IPS DF 6.9 (cell line): ENCODE measurements around the gene WWOX.

ENCODE experiments used
- DNase-seq: peaks from one replicate; pipeline ENCODE4 v3.0.0-alpha.2; 2013; ENCODE audit warnings: low read depth, low spot score
- H3K27ac ChIP-seq: one replicate; pipeline ENCODE4 v1.5.1; 2013; ENCODE audit warnings: low read length, control low read depth
- H3K27me3 ChIP-seq: 2 replicates; pipeline ENCODE4 v1.6.1; 2013; ENCODE audit warnings: mild to moderate bottlenecking, low read length; ENCODE audit not compliant: control insufficient read depth, insufficient read depth
- H3K36me3 ChIP-seq: 2 replicates; pipeline ENCODE4 v1.6.1; 2013; ENCODE audit warnings: low read length; ENCODE audit not compliant: control insufficient read depth, insufficient read depth
- H3K4me1 ChIP-seq: 2 replicates; pipeline ENCODE4 v1.6.1; 2013; ENCODE audit warnings: low read length; ENCODE audit not compliant: control insufficient read depth, insufficient read depth
- H3K4me3 ChIP-seq: 2 replicates; pipeline ENCODE4 v1.5.1; 2013; ENCODE audit warnings: mild to moderate bottlenecking, low read length
- H3K9me3 ChIP-seq: 2 replicates; pipeline ENCODE4 v1.6.1; 2013; ENCODE audit warnings: low read length, inconsistent platforms; ENCODE audit not compliant: control insufficient read depth, insufficient read depth
- WGBS: extraction: QIAGEN DNeasy Blood & Tissue Kit; methylation state at CpG from one replicate; pipeline ENCODE4 v1.1.7; 2013; ENCODE audit warnings: mixed read lengths, missing lambda C conversion rate; ENCODE audit not compliant: insufficient read length, insufficient coverage; 5-methylcytosine and 5-hydroxymethylcytosine counted together

WWOX gene

DNA sequence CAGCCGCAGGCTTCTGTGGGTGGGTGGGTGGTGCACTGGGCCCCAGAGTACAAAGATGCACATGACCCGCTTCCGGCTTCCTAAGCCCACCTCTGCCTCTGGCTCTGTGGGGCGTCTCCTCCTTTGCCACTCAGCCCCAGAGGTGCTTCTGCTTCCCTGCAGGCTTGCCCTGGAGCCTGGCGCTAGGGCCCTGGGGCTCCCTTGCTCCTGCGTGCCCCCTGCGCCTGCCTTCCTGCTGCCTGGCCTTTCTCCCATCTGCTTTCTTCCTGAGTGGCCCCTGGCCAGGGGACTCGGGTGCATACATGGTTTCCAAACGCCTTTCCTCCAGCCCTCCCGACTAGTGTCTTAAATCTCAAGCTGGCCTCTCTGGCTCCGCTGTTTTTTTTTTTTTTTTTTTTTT, 3.4 kb downstream of the WWOX start:
- Histone ChIP-seq H3K9me3 (no peaks in the 10 kb centered on the region), H3K4me3 (no peak overlapping the region), H3K27ac (no peak overlapping the region), H3K36me3 (no peaks in the 10 kb centered on the region), H3K27me3 (no peaks in the 10 kb centered on the region), H3K4me1 (no peaks in the 10 kb centered on the region)
- DNase-seq: no peak
- no CpG with 5 or more reads among the region's 11 CpGs for WGBS

DNA sequence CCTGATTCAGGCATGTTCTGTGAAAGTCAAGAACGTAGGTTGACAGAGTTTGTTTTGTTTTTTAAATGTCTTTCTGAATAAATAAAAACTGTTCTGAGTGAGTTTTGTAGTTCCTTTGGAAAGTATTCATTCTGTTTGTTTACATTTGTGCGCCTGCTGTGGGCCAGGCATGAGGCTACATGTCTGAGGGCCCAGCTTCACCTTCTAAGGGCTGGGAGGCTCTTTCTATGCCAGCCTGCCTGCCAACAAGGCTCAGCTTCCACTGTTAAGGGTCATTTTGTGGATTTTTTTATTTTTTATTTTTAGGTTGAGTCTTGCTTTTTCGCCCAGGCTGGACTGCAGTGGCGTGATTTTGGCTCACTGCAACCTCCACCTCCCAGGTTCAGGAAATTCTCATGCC, 6.1 kb downstream of the WWOX start:
- Histone ChIP-seq H3K36me3 (no peaks in the 10 kb centered on the region), H3K4me3 (no peak overlapping the region), H3K9me3 (no peaks in the 10 kb centered on the region), H3K27ac (no peak overlapping the region), H3K4me1 (no peaks in the 10 kb centered on the region), H3K27me3 (no peaks in the 10 kb centered on the region)
- DNase-seq: no peak
- WGBS: no CpG with 5 or more reads among the region's 4 CpGs

DNA sequence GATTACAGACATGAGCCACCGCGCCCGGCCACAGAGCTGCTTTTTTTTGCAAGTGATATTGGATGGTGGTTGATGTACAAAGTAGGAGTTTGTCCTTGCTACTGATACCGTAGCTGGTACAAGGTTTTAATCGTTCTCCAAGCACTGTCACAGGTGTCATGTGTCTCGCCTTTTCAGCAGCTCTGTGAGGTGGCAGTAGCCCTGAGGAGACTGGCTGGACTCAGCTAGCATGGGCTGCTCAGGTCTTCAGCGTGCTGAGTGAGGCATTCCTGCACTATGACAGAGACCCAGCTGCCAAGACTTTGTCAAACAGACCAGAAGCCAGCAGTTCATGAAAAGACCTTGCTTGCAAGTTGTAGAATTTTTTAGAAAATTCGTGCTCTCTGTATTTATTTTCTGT, 7.2 kb downstream of the WWOX start:
- DNase-seq: no peak
- Histone ChIP-seq H3K36me3 (no peaks in the 10 kb centered on the region), H3K4me3 (no peak overlapping the region), H3K4me1 (no peaks in the 10 kb centered on the region), H3K9me3 (no peaks in the 10 kb centered on the region), H3K27ac (no peak overlapping the region), H3K27me3 (no peaks in the 10 kb centered on the region)
- no CpG with 5 or more reads among the region's 8 CpGs for WGBS

DNA sequence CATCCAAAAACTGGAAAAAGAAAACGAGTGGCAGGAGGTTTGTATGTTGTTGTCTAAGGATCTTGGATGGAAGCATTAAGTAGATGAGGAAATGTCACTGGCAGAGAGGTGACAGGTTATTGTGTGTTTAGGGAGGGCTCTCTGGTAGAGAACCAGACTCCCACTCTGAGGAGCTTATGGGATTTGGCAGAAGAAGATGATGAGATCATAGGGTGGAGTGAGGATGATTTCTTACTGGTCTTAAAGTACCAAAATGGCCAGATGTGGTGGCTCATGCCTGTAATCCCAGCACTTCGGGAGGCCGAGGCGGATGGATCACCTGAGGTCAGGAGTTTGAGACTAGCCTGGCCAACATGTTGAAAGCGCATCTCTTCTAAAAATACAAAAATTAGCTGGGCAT, 9.0 kb downstream of the WWOX start:
- Histone ChIP-seq H3K27ac (no peak overlapping the region), H3K36me3 (no peaks in the 10 kb centered on the region), H3K27me3 (no peaks in the 10 kb centered on the region), H3K9me3 (no peaks in the 10 kb centered on the region), H3K4me1 (no peaks in the 10 kb centered on the region), H3K4me3 (no peak overlapping the region)
- no peak for DNase-seq
- WGBS: no CpG with 5 or more reads among the region's 5 CpGs

DNA sequence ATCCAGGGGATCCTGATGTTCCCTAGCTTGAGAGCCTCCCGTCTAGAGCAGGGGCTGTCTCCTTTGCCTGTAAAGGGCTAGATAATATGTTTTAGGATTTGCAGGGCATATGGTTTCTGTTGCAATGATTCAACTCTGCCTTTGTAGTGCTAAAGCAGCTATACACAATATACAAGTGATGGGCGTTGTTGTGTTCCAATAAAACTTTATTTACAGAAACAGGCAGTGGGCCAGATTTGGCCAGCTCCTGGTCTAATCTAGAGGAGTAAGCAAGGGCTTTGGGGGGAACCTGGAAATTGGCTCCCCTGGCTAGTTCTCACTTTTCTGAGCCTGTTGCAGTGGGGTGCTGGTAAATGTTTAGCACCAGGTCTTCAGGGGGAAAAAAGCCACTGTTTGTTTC, 13.8 kb downstream of the WWOX start:
- WGBS: no CpG with 5 or more reads among the region's 2 CpGs
- H3K27me3 ChIP-seq: no peaks in the 10 kb centered on the region
- H3K4me3 ChIP-seq: no peak overlapping the region
- H3K4me1 ChIP-seq: no peaks in the 10 kb centered on the region
- H3K27ac ChIP-seq: no peak overlapping the region
- H3K36me3 ChIP-seq: no peaks in the 10 kb centered on the region
- no peaks in the 10 kb centered on the region for H3K9me3 ChIP-seq
- DNase-seq: no peak

DNA sequence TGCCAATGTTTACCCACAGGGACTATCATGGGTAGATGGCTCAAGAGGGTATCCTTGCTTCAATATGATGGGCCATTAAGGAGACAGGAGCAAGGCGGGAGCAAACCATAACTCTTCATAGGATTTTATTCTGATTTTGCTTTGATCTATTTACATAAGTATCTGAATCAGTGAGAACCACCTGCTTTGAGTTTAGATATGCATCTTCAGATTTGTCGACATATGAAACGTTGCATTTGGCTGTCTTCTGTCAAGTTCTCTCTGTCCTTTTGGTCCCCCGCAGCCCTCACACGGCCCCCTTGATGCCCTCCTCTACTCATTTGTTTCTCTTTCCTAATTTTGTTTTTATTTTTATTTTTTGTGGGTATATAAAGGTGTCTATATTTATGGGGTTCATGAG, 16.2 kb downstream of the WWOX start:
- no peak overlapping the region for H3K27ac ChIP-seq
- no peaks in the 10 kb centered on the region for H3K36me3 ChIP-seq
- WGBS: no CpG with 5 or more reads among the region's 5 CpGs
- no peak overlapping the region for H3K4me3 ChIP-seq
- H3K9me3 ChIP-seq: no peaks in the 10 kb centered on the region
- H3K4me1 ChIP-seq: no peaks in the 10 kb centered on the region
- no peak for DNase-seq
- H3K27me3 ChIP-seq: no peaks in the 10 kb centered on the region

DNA sequence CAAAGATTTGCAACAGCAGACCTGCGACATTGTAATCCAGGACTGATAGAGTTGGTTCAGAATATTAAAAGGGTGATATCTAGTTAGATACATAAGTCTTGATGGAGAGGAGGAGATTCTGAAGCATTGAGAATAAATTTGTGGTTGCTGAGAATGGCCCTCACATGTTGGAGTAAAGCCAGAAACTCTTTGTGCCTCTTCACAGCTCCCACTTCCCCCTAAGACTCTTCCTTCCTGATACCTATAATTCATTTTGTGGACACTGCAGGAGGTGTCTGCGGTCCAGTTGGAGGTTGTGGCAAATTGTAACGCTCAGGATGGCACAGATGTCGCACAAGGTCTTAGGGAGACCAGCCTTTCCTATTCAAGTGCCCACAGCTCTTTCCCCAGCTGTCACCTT, 17.5 kb downstream of the WWOX start:
- WGBS: no CpG with 5 or more reads among the region's 4 CpGs
- no peaks in the 10 kb centered on the region for H3K9me3 ChIP-seq
- no peak overlapping the region for H3K27ac ChIP-seq
- no peak for DNase-seq
- H3K4me3 ChIP-seq: no peak overlapping the region
- no peaks in the 10 kb centered on the region for H3K36me3 ChIP-seq
- no peaks in the 10 kb centered on the region for H3K4me1 ChIP-seq
- H3K27me3 ChIP-seq: no peaks in the 10 kb centered on the region

DNA sequence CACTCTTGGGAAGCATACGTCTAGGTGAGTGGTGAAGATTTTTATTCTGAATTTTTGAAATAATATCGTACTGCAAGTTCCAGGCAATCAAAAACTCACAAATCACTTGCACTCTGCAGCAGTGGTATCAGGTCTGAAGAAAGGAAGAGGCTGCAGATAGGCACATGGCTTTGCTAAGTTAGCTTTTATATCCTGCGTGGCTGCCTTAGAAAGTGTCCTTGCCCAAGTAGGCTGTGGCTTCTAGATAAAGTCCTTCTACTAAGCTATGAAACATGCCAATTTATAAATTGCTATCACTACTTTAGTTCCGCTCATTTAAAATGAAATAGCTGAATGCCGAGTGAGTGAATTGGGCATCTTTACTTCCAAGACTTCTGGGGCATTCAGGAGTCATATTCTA, 17.9 kb downstream of the WWOX start:
- Histone ChIP-seq H3K27ac (no peak overlapping the region), H3K27me3 (no peaks in the 10 kb centered on the region), H3K36me3 (no peaks in the 10 kb centered on the region), H3K4me1 (no peaks in the 10 kb centered on the region), H3K4me3 (no peak overlapping the region), H3K9me3 (no peaks in the 10 kb centered on the region)
- no peak for DNase-seq
- no CpG with 5 or more reads among the region's 5 CpGs for WGBS

DNA sequence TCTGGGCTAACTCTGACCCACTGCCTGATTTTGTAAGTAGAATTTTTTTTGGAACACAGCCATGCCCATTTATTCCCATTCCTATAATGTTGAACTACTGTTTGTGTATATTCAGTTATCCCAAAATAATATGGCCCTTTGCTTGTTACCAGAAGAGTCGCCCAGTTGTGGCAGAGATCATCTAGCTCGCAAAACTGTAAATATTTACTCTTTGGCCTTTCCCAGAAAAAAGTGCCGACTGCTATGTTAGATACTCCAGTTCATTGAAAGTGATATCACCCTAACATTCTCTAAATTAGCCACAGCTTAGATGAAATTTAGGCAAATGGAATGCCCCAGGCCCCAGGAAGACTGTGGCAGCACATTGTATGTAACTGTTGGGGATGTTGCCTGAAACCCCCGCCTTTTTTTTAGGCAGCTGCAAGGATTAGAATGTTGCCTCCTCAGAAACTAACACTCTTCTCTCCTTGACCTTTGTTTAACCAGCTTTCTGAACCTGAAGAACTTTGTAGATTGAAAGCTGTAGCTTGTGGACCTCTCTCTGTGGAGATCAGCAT, 19.1 kb downstream of the WWOX start:
- Histone ChIP-seq H3K9me3 (no peaks in the 10 kb centered on the region), H3K27ac (no peak overlapping the region), H3K4me3 (no peak overlapping the region), H3K36me3 (no peaks in the 10 kb centered on the region), H3K27me3 (no peaks in the 10 kb centered on the region), H3K4me1 (no peaks in the 10 kb centered on the region)
- no peak for DNase-seq
- no CpG with 5 or more reads among the region's 4 CpGs for WGBS

DNA sequence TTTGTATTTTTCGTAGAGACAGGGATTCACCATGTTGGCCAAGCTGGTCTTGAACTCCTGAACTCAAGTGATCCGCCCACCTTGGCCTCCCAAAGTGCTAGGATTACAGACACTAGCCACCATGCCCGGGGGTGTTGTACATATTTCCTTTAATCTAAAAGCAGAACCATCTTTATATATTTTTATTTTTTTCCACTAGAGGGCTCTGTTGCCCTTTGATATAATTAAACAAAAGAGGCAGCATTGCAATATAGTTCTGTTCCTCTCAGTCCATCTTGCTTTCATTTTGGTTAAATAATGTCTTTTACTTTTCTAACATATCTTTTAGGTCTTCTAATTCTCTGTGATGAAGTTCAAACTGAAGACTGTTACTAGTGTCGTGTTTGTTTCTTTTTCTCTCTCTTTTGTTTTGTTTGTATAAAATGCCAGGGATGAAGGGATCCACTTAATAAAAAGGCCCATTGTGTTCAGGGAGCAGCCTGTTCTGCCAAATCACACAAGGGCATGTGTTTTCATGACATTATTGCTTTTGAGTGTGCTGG, 23.4 kb downstream of the WWOX start:
- no peaks in the 10 kb centered on the region for H3K36me3 ChIP-seq
- H3K27ac ChIP-seq: no peak overlapping the region
- H3K27me3 ChIP-seq: no peaks in the 10 kb centered on the region
- no peak overlapping the region for H3K4me3 ChIP-seq
- DNase-seq: no peak
- H3K9me3 ChIP-seq: no peaks in the 10 kb centered on the region
- WGBS: no CpG with 5 or more reads among the region's 4 CpGs
- no peaks in the 10 kb centered on the region for H3K4me1 ChIP-seq

DNA sequence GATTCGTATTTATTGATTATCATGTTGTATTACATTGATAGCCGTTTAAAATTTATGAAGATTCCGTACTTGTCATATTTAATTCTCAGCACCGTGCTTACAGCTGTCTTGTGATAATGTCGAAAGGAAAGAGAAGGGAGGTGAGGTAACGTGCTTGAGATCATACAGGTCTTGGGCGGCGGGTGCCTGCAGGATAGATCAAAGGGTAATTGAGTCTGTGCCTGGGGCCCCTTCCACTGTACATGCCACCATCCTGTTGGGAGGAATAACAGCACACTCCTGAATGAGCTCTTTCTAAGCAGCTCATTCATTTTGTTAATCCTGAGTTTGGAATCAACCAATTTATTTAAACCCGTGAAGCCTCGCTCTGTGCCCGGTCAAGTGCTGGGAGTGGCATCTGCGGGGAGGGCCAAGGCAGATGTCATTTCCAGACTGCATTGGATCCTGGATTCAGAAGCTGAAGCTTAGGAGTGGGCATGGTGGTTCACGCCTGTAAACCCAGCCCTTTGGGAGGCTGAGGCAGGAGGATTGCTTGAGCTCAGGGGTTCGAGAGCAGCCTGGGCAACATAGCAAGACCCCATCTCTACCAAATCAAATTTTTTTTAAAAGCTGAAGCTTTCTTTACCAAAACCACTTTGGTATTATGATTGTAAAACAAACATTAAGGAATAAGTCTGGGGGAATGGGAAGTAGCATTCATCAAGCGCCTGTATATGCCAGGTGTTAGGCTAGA, 25.8 kb downstream of the WWOX start:
- Histone ChIP-seq H3K27ac (no peak overlapping the region), H3K4me3 (no peak overlapping the region), H3K27me3 (no peaks in the 10 kb centered on the region), H3K9me3 (no peaks in the 10 kb centered on the region), H3K4me1 (no peaks in the 10 kb centered on the region), H3K36me3 (no peaks in the 10 kb centered on the region)
- no CpG with 5 or more reads among the region's 15 CpGs for WGBS
- DNase-seq: no peak
